OCI-LY1 (cell line): ENCODE data around the gene PHOX2A.
"Not testable (repeated sequence)": the region's sequence is repeated elsewhere in the genome, so short reads cannot be mapped to it uniquely, and the experiment has no call there.

ENCODE experiments used
- H2AFZ ChIP-seq: fragments of 200-600 bp; sonication (generic), shearing (Covaris generic); 2 replicates; pipeline ENCODE4 v1.6.0; 2014; ENCODE audit warnings: antibody characterized with exemption, mild to moderate bottlenecking, low read length
- H3F3A ChIP-seq: fragments of 200-600 bp; sonication (generic), shearing (Covaris generic); 2 replicates; pipeline ENCODE4 v1.6.0; 2014; ENCODE audit warnings: mild to moderate bottlenecking, antibody characterized with exemption, low read length, moderate library complexity; ENCODE audit not compliant: insufficient read depth
- H3K27ac ChIP-seq: fragments of 200-600 bp; sonication (generic); 2 replicates; pipeline ENCODE4 v1.5.1; 2014; ENCODE audit warnings: low read length, mixed run types, mild to moderate bottlenecking, low read depth; ENCODE audit not compliant: poor library complexity, severe bottlenecking
- H3K27me3 ChIP-seq: fragments of 200-600 bp; sonication (generic); 2 replicates; pipeline ENCODE4 v1.6.0; 2014; ENCODE audit warnings: antibody characterized with exemption, mild to moderate bottlenecking, low read length, moderate library complexity; ENCODE audit not compliant: insufficient read depth
- H3K36me3 ChIP-seq: fragments of 200-600 bp; sonication (generic); 2 replicates; pipeline ENCODE4 v1.6.1; 2014; ENCODE audit warnings: mild to moderate bottlenecking, antibody characterized with exemption, low read length, moderate library complexity, mixed read lengths; ENCODE audit not compliant: insufficient read depth
- H3K4me1 ChIP-seq: fragments of 200-600 bp; sonication (generic); 2 replicates; pipeline ENCODE4 v1.5.1; 2014; ENCODE audit warnings: mild to moderate bottlenecking, low read length, moderate library complexity; ENCODE audit not compliant: insufficient read depth, severe bottlenecking
- H3K4me2 ChIP-seq: fragments of 200-600 bp; sonication (generic), shearing (Covaris generic); 2 replicates; pipeline ENCODE4 v1.6.1; 2014; ENCODE audit warnings: low read length
- H3K4me3 ChIP-seq: fragments of 200-600 bp; sonication (generic); 2 replicates; pipeline ENCODE4 v1.5.1; 2014; ENCODE audit warnings: low read length, low read depth, mild to moderate bottlenecking, mixed read lengths; ENCODE audit not compliant: poor library complexity, severe bottlenecking
- H3K79me2 ChIP-seq: fragments of 200-600 bp; shearing (Covaris generic); 2 replicates; pipeline ENCODE4 v1.6.1; 2016; ENCODE audit warnings: mixed run types, low read length, mixed read lengths; ENCODE audit not compliant: insufficient read depth
- H3K9ac ChIP-seq: fragments of 200-600 bp; sonication (generic), shearing (Covaris generic); 2 replicates; pipeline ENCODE4 v1.6.1; 2014; ENCODE audit warnings: mild to moderate bottlenecking, low read length, mixed read lengths
- H3K9me2 ChIP-seq: fragments of 200-600 bp; sonication (generic), shearing (Covaris generic); 2 replicates; pipeline ENCODE4 v1.6.1; 2014; ENCODE audit warnings: low read depth, mild to moderate bottlenecking, low read length, mixed read lengths
- H3K9me3 ChIP-seq: fragments of 200-600 bp; shearing (Covaris generic); 2 replicates; pipeline ENCODE4 v1.6.1; 2014; ENCODE audit warnings: low read length, mixed read lengths
- H4K20me1 ChIP-seq: fragments of 200-600 bp; sonication (generic), shearing (Covaris generic); 2 replicates; pipeline ENCODE4 v1.6.0; 2016; ENCODE audit warnings: mild to moderate bottlenecking, low read length; ENCODE audit not compliant: insufficient read depth
- CTCF ChIP-seq: fragments of 200-600 bp; sonication (generic), shearing (Covaris generic); IDR thresholded peaks from 2 replicates; pipeline ENCODE4 v1.5.1; 2017; ENCODE audit warnings: mild to moderate bottlenecking, antibody characterized with exemption, low read length, moderate library complexity, mixed read lengths
- EZH2 ChIP-seq: fragments of 200-600 bp; sonication (generic), shearing (Covaris generic); IDR thresholded peaks from 2 replicates; pipeline ENCODE4 v1.8.0; 2017; ENCODE audit warnings: borderline replicate concordance, mixed run types, mild to moderate bottlenecking, antibody characterized with exemption, low read length, moderate library complexity, mixed read lengths

Gene PHOX2A

GRCh38 chr11:72290741-72291140 lies 46.8 kb upstream of the PHOX2A start:
- H3K27ac ChIP-seq, H3K9me2 ChIP-seq, H3K4me2 ChIP-seq, H4K20me1 ChIP-seq, H3K4me3 ChIP-seq, H3K9me3 ChIP-seq, H3K4me1 ChIP-seq, H3K36me3 ChIP-seq, H3K9ac ChIP-seq, H3K27me3 ChIP-seq, H3F3A ChIP-seq, H2AFZ ChIP-seq, H3K79me2 ChIP-seq: not testable (repeated sequence)
- TF ChIP-seq CTCF, result peak; percentile 61

DNA sequence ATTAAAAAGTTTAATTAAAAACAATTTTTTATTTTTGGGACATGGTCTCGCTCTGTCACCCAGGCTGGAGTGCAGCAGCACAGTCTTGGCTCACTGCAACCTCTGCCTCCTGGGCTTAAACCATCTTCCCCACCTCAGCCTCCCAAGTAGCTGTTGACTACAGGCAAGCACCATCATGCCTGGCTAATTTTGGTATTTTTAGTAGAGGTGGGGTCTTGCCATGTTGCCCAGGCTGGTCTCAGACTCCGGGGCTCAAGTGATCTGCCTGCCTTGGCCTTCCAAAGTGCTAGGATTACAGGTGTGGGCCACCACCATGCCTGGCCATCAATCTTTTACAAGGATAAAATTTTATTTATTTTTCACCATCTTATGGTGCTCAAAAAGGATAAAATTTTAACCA lies 43.3 kb upstream of the PHOX2A start:
- Histone ChIP-seq H3K36me3 (no peaks in the 10 kb centered on the region), H3K27me3 (no peaks in the 10 kb centered on the region), H3K9ac (no peak overlapping the region), H3K9me3 (no peaks in the 10 kb centered on the region), H3F3A (no peaks in the 10 kb centered on the region), H3K4me3 (no peak overlapping the region), H4K20me1 (no peaks in the 10 kb centered on the region), H3K79me2 (no peaks in the 10 kb centered on the region), H2AFZ (no peak overlapping the region), H3K27ac (no peak overlapping the region), H3K4me1 (no peaks in the 10 kb centered on the region), H3K9me2 (no peaks in the 10 kb centered on the region), H3K4me2 (no peak overlapping the region)
- TF ChIP-seq CTCF, result no peak
- TF ChIP-seq EZH2, result no peak

- H2AFZ ChIP-seq, result no peak overlapping the region
- no peak for TF ChIP-seq EZH2
- TF ChIP-seq CTCF, result no peak
- no peaks in the 10 kb centered on the region for H3K36me3 ChIP-seq
- H3K79me2 ChIP-seq, result no peaks in the 10 kb centered on the region
- H3K27me3 ChIP-seq, result no peaks in the 10 kb centered on the region
- H3F3A ChIP-seq, result no peaks in the 10 kb centered on the region
- no peaks in the 10 kb centered on the region for H3K9me3 ChIP-seq
- no peak overlapping the region for H3K9ac ChIP-seq
- no peaks in the 10 kb centered on the region for H4K20me1 ChIP-seq
- H3K27ac ChIP-seq, result no peak overlapping the region
- H3K4me3 ChIP-seq, result no peak overlapping the region
- H3K9me2 ChIP-seq, result no peaks in the 10 kb centered on the region
- H3K4me1 ChIP-seq, result no peaks in the 10 kb centered on the region
- H3K4me2 ChIP-seq, result no peak overlapping the region
Observed at GRCh38 chr11:72283947-72284346, 40.0 kb upstream of the PHOX2A start.
